ENCODE data around the gene PKP4.

DNA sequence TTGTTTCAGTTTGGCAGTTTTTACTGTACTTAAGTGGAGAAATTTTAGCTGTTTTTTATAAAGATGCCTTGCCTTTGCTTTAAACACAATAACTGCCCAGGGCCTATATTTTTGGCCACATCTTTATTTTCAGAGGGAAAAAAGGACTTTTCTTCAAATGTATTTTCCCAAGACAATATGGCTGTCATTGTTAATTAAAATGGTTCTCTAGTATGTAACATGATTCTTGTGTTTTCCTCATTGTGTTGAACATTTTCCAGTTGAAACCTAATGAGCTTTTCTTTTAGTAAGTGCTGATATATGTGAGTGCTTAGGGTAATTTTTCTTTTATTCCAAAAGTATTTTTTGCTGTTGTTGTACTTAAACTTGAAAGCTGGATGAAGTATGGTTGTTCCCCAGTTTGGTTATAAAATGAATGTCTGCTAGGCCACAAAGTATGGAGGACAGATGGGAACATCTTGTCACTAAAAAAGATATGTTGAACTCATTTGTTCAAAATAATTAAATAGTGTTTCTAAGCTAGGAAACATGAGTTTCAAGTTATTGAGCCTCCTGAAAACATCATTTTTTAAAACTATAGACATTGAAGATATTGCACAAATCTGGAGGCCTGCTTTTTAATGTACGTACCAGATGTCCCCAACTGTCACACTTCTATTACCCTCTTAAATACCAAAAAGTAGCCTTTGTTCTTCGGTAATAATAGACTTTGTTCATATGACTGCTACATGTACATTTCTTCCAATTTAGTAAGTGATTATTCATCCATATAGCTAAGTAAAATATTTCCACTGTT, 190.9 kb downstream of the PKP4 start:
- TF ChIP-seq, protein P1, sequence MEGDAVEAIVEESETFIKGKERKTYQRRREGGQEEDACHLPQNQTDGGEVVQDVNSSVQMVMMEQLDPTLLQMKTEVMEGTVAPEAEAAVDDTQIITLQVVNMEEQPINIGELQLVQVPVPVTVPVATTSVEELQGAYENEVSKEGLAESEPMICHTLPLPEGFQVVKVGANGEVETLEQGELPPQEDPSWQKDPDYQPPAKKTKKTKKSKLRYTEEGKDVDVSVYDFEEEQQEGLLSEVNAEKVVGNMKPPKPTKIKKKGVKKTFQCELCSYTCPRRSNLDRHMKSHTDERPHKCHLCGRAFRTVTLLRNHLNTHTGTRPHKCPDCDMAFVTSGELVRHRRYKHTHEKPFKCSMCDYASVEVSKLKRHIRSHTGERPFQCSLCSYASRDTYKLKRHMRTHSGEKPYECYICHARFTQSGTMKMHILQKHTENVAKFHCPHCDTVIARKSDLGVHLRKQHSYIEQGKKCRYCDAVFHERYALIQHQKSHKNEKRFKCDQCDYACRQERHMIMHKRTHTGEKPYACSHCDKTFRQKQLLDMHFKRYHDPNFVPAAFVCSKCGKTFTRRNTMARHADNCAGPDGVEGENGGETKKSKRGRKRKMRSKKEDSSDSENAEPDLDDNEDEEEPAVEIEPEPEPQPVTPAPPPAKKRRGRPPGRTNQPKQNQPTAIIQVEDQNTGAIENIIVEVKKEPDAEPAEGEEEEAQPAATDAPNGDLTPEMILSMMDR (IDR thresholded peaks at IDR 0.05): no peak
- no peak for TF ChIP-seq POLR2AphosphoS5 (IDR thresholded peaks at IDR 0.05)
- no peak for TF ChIP-seq POLR2A (IDR thresholded peaks at IDR 0.05)
- no peak for TF ChIP-seq EP300 (IDR thresholded peaks at IDR 0.05)
